HCT116 (cell line): ENCODE results near the gene GABRB3. TPM values are rescaled to one million over a fixed set of nuclear protein-coding genes. Genes with fewer than 3 reads are reported as not detected.

Experiments
- ATAC-seq: fragments of 200-7000 bp; cut with Tn5 transposase; 2 replicates; pipeline ENCODE4 v1.9.1; 2020; ENCODE audit warnings: mild to moderate bottlenecking, moderate library complexity
- BruUV-seq: library from RNA; stranded (reverse); fragments of 400-500 nt; replicated peaks from 2 replicates; lab custom pipeline; 2021; lab: Mats Ljungman, UMichigan
- CTCF ChIA-PET: fragments of 300-600 bp; sonication (Branson Sonifier 250); formaldehyde crosslinking; loops from one replicate; lab custom pipeline; 2021; ENCODE audit warnings: antibody characterized with exemption; lab: Charles Lee
- POLR2A ChIA-PET: fragments of 300-600, 350-600 bp; sonication (Branson Sonifier 250); formaldehyde crosslinking; loops from one replicate; lab custom pipeline; 2021; ENCODE audit warnings: antibody characterized with exemption; lab: Charles Lee
- RAD21 ChIA-PET, 2 experiments: fragments of 300-600 bp; sonication (Branson Sonifier 250); formaldehyde crosslinking; loops; one replicate each; lab custom pipeline; 2023; ENCODE audit warnings: low total read pairs in 2 of 2; ENCODE audit not compliant: uncharacterized antibody in 2 of 2, unreplicated experiment in 2 of 2, low non-redundant PET in 1 of 2; lab: Charles Lee
- DNase-seq: peaks from one replicate; pipeline ENCODE4 v3.0.0-alpha.2; 2010; ENCODE audit warnings: low read depth, low spot score
- H2AFZ ChIP-seq: fragments of 200-600 bp; shearing (Covaris generic), sonication (generic); 2 replicates; pipeline ENCODE4 v1.6.1; 2017; ENCODE audit warnings: low read depth, mixed run types, mixed read lengths, antibody characterized with exemption, low read length; ENCODE audit not compliant: poor library complexity, severe bottlenecking
- H3K27ac ChIP-seq: 2 replicates; pipeline ENCODE4 v1.5.1; 2012; ENCODE audit warnings: low read depth, low read length
- H3K27me3 ChIP-seq: fragments of 200-600 bp; sonication (generic); 2 replicates; pipeline ENCODE4 v1.6.1; 2016; ENCODE audit warnings: mixed run types, low read length, mixed read lengths; ENCODE audit not compliant: insufficient read depth
- H3K36me3 ChIP-seq, 2 experiments: fragments of 200-500 bp in 1 of 2; fragments of 200-600 bp in 1 of 2; sonication (Bioruptor generic) in 1 of 2; sonication (generic) in 1 of 2; 2 replicates each; pipeline versions ENCODE4 v1.5.1 to v1.6.1; 2014 to 2016; ENCODE audit warnings: low read length in 2 of 2, inconsistent platforms in 1 of 2, mixed read lengths in 1 of 2, mixed run types in 1 of 2; ENCODE audit not compliant: insufficient read depth in 2 of 2, control insufficient read depth in 1 of 2
- H3K4me1 ChIP-seq, 2 experiments: fragments of 200-600 bp in 1 of 2; sonication (generic) in 1 of 2; 2 replicates each; pipeline versions ENCODE4 v1.5.1 to v1.6.1; 2012 to 2017; ENCODE audit warnings: low read length in 2 of 2, inconsistent platforms in 1 of 2, mild to moderate bottlenecking in 1 of 2, mixed read lengths in 1 of 2, mixed run types in 1 of 2, moderate library complexity in 1 of 2; ENCODE audit not compliant: insufficient read depth in 2 of 2, control insufficient read depth in 1 of 2
- H3K4me2 ChIP-seq: fragments of 200-600 bp; sonication (generic); 2 replicates; pipeline ENCODE4 v1.6.1; 2017; ENCODE audit warnings: mixed run types, low read length, mixed read lengths
- H3K4me3 ChIP-seq, 2 experiments: fragments of 200-600 bp in 1 of 2; sonication (generic) in 1 of 2; replicated peaks in 1 of 2; 2 replicates each; pipeline ENCODE4 v1.5.1; 2011 to 2016; ENCODE audit warnings: low read length in 2 of 2, control low read depth in 1 of 2, low read depth in 1 of 2, mild to moderate bottlenecking in 1 of 2, mixed read lengths in 1 of 2, mixed run types in 1 of 2
- H3K79me2 ChIP-seq: fragments of 200-600 bp; sonication (generic); 2 replicates; pipeline ENCODE4 v1.6.1; 2017; ENCODE audit warnings: mild to moderate bottlenecking, mixed run types, low read length, moderate library complexity, mixed read lengths; ENCODE audit not compliant: insufficient read depth
- H3K9ac ChIP-seq: fragments of 200-600 bp; sonication (generic); 2 replicates; pipeline ENCODE4 v1.6.1; 2016; ENCODE audit warnings: low read length, mixed read lengths
- H3K9me2 ChIP-seq: fragments of 200-600 bp; sonication (generic), shearing (Covaris generic); 2 replicates; pipeline ENCODE4 v1.6.1; 2017; ENCODE audit warnings: mixed run types, mild to moderate bottlenecking, moderate library complexity; ENCODE audit not compliant: insufficient read depth
- H3K9me3 ChIP-seq, 2 experiments: fragments of 200-500 bp in 1 of 2; fragments of 200-600 bp in 1 of 2; sonication (Bioruptor generic) in 1 of 2; sonication (generic) in 1 of 2; 2 replicates each; pipeline ENCODE4 v1.6.1; 2014 to 2017; ENCODE audit warnings: low read length in 2 of 2, mixed read lengths in 2 of 2, inconsistent platforms in 1 of 2, low read depth in 1 of 2, mild to moderate bottlenecking in 1 of 2, mixed run types in 1 of 2, moderate library complexity in 1 of 2; ENCODE audit not compliant: control insufficient read depth in 1 of 2, insufficient read depth in 1 of 2
- H4K20me1 ChIP-seq: fragments of 200-600 bp; sonication (generic), shearing (Covaris generic); 2 replicates; pipeline ENCODE4 v1.6.1; 2017; ENCODE audit warnings: mixed run types, mild to moderate bottlenecking, moderate library complexity; ENCODE audit not compliant: insufficient read depth
- CBX3 ChIP-seq: IDR thresholded peaks from 2 replicates; pipeline ENCODE4 v1.6.1; 2012; ENCODE audit warnings: low read depth
- CEBPB ChIP-seq: IDR thresholded peaks from 2 replicates; pipeline ENCODE4 v1.6.1; 2012; ENCODE audit warnings: low read depth
- EGR1 ChIP-seq: IDR thresholded peaks from 2 replicates; pipeline ENCODE4 v1.6.1; 2012; ENCODE audit warnings: low read depth
- ELF1 ChIP-seq: IDR thresholded peaks from 2 replicates; pipeline ENCODE4 v1.6.1; 2012; ENCODE audit warnings: low read depth, borderline replicate concordance
- EZH2 ChIP-seq: fragments of 200-600 bp; sonication (generic); IDR thresholded peaks from 2 replicates; pipeline ENCODE4 v1.6.1; 2017; ENCODE audit warnings: antibody characterized with exemption, mixed run types
- POLR2A ChIP-seq: IDR thresholded peaks from 2 replicates; pipeline ENCODE4 v1.7.0; 2011; ENCODE audit warnings: borderline replicate concordance; ENCODE audit not compliant: insufficient read depth, insufficient read length; ENCODE audit errors: extremely low read depth
- SP1 ChIP-seq: IDR thresholded peaks from 2 replicates; pipeline ENCODE4 v1.6.1; 2012; ENCODE audit warnings: low read depth
- SRF ChIP-seq: IDR thresholded peaks from 2 replicates; pipeline ENCODE4 v1.6.1; 2012; ENCODE audit warnings: low read depth
- TCF7L2 ChIP-seq: IDR thresholded peaks from 2 replicates; pipeline ENCODE4 v1.7.0; 2011; ENCODE audit warnings: borderline replicate concordance, inconsistent platforms; ENCODE audit not compliant: insufficient read depth, insufficient read length; ENCODE audit errors: extremely low read depth
- YY1 ChIP-seq: IDR thresholded peaks from 2 replicates; pipeline ENCODE4 v1.6.1; 2011; ENCODE audit warnings: low read length, low read depth, moderate library complexity, mild to moderate bottlenecking; ENCODE audit not compliant: insufficient replicate concordance; ENCODE audit errors: extremely low read depth
- ZNF274 ChIP-seq: fragments of 200-500 bp; sonication (Bioruptor generic); IDR thresholded peaks from 2 replicates; pipeline ENCODE4 v1.6.1; 2014; ENCODE audit warnings: mild to moderate bottlenecking, low read depth, low read length, inconsistent platforms
- intact Hi-C: fragments of 100-400 bp; cut with micrococcal nuclease; formaldehyde crosslinking; loops from 2 replicates; pipeline ENCODE4 v1.10.0; 2022
- total RNA-seq: library from RNA; stranded (reverse); gene quantifications from one replicate; pipeline ENCODE4 v1.2.1, GENCODE V29; 2021; ENCODE audit not compliant: unreplicated experiment
- TF ChIP-seq, protein P1 (sequence below): IDR thresholded peaks from 2 replicates; pipeline ENCODE4 v1.6.1; 2012

GABRB3 gene
- total RNA-seq, 1 experiment from 2014 or later, result 0.52 TPM

GRCh38 chr15:26729030-26729429 is 43.8 kb downstream of the GABRB3 start:
- CTCF ChIA-PET, result no interaction called here
- no peaks in the 10 kb centered on the region for H3K27me3 ChIP-seq
- H3K4me2 ChIP-seq, result no peak overlapping the region
- no peaks in the 10 kb centered on the region for H3K9me2 ChIP-seq
- no peak overlapping the region for H3K4me3 ChIP-seq
- DNase-seq, result no peak
- H3K36me3 ChIP-seq, result no peaks in the 10 kb centered on the region
- H3K9me3 ChIP-seq, result peaks cover 9 to 43% of the 10 kb centered on the region in 2 experiments; a peak in 2 of 4 replicates
- H3K27ac ChIP-seq, result no peak overlapping the region
- no peak overlapping the region for H3K9ac ChIP-seq
- H2AFZ ChIP-seq, result no peak overlapping the region
- no peaks in the 10 kb centered on the region for H3K4me1 ChIP-seq
- POLR2A ChIA-PET, result no interaction called here
- H4K20me1 ChIP-seq, result no peaks in the 10 kb centered on the region
- no TSS peak for BruUV-seq
- RAD21 ChIA-PET, result no interaction called here
- no peak for ATAC-seq
- no peak for TF ChIP-seq ZNF274
- no peak for TF ChIP-seq ELF1
- no peak for TF ChIP-seq TCF7L2
- TF ChIP-seq SRF, result no peak
- no peak for TF ChIP-seq CBX3
- TF ChIP-seq EGR1, result no peak
- TF ChIP-seq YY1, result no peak
- TF ChIP-seq, protein P1, sequence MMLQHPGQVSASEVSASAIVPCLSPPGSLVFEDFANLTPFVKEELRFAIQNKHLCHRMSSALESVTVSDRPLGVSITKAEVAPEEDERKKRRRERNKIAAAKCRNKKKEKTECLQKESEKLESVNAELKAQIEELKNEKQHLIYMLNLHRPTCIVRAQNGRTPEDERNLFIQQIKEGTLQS, result no peak
- TF ChIP-seq CEBPB, result no peak
- TF ChIP-seq, all 23 proteins: peak for 0
- intact Hi-C loops, result no loop called here
- H3K79me2 ChIP-seq, result no peaks in the 10 kb centered on the region

DNA sequence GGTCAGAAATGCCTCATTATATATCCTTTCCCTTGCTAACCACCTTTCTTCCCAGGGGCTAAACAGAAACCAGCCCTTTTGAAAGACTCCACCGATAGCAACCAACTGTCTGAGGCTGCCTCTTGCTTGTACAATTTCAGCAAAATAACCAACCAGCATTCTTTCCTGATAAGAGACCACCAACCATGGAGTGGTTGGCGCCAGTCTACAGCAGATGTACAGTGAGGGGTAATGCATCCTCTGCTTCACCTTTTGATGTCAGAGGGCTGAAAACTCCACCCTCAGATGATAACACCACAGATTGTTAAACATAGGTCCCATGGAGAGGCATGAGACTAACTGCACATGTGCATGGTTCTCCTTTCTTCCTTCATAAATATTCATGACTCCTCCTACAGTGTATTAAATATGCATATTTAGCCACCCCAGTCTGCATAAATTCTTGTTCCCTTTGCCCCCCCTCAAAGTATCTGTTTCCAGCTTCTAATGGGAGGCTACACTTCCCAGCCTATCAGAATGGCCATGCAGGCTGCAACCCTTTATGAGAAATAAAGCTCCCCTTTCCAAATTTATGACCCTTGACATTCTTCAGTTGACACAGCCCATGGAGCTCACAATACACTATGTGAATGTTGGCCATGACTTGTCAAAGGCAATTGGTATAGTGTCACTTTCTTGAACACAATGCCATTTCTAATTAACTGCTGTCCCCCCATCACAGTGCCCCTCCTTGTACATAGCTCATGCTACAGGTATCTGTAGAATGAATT is 48.3 kb downstream of the GABRB3 start:
- no peaks in the 10 kb centered on the region for H3K36me3 ChIP-seq
- POLR2A ChIA-PET, result no interaction called here
- RAD21 ChIA-PET, result no interaction called here
- no peak overlapping the region for H3K27ac ChIP-seq
- no peaks in the 10 kb centered on the region for H4K20me1 ChIP-seq
- no peak overlapping the region for H3K4me2 ChIP-seq
- H2AFZ ChIP-seq, result no peak overlapping the region
- peaks cover 16 to 41% of the 10 kb centered on the region in 2 experiments; a peak in 2 of 4 replicates for H3K9me3 ChIP-seq
- no peaks in the 10 kb centered on the region for H3K27me3 ChIP-seq
- CTCF ChIA-PET, result no interaction called here
- H3K9me2 ChIP-seq, result no peaks in the 10 kb centered on the region
- BruUV-seq, result no TSS peak
- ATAC-seq (no peak), DNase-seq (no peak)
- no peak for TF ChIP-seq EZH2
- no peak for TF ChIP-seq POLR2A
- TF ChIP-seq SP1, result no peak
- TF ChIP-seq ELF1, result no peak
- no peak for TF ChIP-seq CBX3
- no peak overlapping the region for H3K9ac ChIP-seq
- no peaks in the 10 kb centered on the region for H3K4me1 ChIP-seq
- H3K79me2 ChIP-seq, result no peaks in the 10 kb centered on the region
- intact Hi-C loops, result no loop called here
- no peak overlapping the region for H3K4me3 ChIP-seq
